ENCODE data around the gene PLEKHN1. TPM values are rescaled to one million over a fixed set of nuclear protein-coding genes. Genes with fewer than 3 reads are reported as not detected.
"Not testable (repeated sequence)": the region's sequence is repeated elsewhere in the genome, so short reads cannot be mapped to it uniquely, and the experiment has no call there.

The PLEKHN1 gene
- total RNA-seq, 4 donors from 2014 or later, result 36.1 to 69.0 (median 48.4) TPM

DNA sequence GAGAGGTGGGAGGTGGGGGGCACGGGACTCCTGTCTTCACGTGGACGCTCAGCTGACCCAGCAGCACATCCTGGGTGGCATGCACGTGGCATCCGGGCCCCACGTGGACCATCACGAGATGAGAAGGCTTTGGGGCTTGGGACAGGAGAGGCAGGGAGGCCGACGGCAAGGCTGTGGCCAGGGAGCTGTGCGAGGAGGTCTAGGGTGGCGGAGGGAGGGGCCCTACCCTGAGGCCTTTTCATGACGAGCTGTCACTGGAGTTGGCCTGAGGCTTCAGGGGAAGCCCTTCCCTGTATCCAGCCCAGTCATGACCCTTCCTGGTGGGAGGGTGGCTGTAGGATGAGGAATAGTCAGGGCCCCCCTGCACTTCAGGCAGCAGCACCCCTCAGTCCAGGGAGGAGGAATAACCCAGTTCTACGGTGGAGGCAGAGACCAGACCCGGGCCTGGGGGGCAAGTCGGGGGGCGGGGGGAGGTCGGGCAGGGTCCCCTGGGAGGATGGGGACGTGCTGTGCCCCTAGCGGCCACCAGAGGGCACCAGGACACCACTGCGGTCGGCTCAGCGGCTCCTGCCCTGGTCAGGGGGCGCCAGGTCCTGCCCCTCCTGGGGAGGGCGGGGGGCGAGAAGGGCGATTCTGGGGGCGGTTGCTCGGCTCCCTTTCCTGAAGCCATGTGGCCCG is 17.7 kb downstream of the PLEKHN1 start:
- Histone ChIP-seq H3K4me3 (no peak overlapping the region), H3K9me3 (no peaks in the 10 kb centered on the region), H3K36me3 (no peaks in the 10 kb centered on the region), H3K4me1 (peaks cover 11% of the 10 kb centered on the region), H3K27ac (no peak overlapping the region), H3K27me3 (peaks cover 67% of the 10 kb centered on the region)
- TF ChIP-seq POLR2A (IDR thresholded peaks at IDR 0.05), result no peak
- TF ChIP-seq CTCF (IDR thresholded peaks at IDR 0.05), result peak; percentile 27 to 95
- 29% methylated on average over 17 of the region's 29 CpGs for WGBS
- DNase-seq (ENCODE audit: low spot score in 2 of 2), result no peak

DNA sequence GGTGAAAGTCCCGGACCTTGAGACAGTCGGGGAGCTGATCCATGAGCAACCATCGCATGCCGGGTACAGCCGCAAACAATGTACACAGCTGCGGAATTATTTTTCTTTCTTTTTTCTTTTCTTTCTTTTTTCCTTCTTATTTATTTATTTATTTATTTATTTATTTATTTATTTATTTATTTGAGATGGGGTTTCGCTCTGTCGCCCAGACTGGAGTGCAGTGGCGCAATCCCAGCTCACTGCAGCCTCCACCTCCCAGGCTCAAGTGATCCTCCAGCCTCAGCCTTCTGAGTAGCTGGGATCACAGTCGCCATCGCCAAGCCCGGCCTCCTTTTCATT is 18.2 kb downstream of the PLEKHN1 start:
- H3K27me3 ChIP-seq, result peaks cover 62% of the 10 kb centered on the region
- 61% methylated on average over 12 of the region's 12 CpGs for WGBS

DNA sequence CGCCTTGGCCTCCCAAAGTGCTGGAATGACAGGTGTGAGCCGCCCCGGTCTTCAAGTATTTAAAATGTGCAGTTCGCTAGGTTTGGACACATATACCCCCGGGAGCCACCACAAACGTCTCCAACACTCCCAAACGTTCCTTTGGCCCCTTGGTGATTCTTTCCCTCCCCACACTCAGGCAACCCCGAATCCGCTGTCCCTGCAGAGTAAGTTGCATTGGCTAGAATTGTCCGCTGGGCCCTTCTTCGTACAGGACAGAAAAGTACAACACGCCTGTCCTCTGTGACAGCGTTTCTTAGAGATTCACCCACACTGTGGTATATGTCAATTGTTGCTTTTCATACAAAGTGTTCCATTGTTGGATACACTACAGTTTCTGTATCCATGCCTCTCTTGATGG is 18.8 kb downstream of the PLEKHN1 start:
- 81% methylated on average over 13 of the region's 13 CpGs for WGBS
- peaks cover 7% of the 10 kb centered on the region for H3K4me1 ChIP-seq

More for the DNA sequence above, 18.2 kb downstream of the PLEKHN1 start:
- no peak overlapping the region for H3K4me3 ChIP-seq
- no peaks in the 10 kb centered on the region for H3K36me3 ChIP-seq
- no peak overlapping the region for H3K27ac ChIP-seq
- peaks cover 11% of the 10 kb centered on the region for H3K4me1 ChIP-seq
- H3K9me3 ChIP-seq, result no peaks in the 10 kb centered on the region
- TF ChIP-seq POLR2A (IDR thresholded peaks at IDR 0.05) (no peak), CTCF (IDR thresholded peaks at IDR 0.05) (no peak), POLR2AphosphoS5 (IDR thresholded peaks at IDR 0.05) (no peak), EP300 (IDR thresholded peaks at IDR 0.05) (no peak)
- DNase-seq (ENCODE audit: low spot score in 2 of 2), result no peak

GRCh38 chr1:988061-988460 is 21.8 kb downstream of the PLEKHN1 start:
- not testable (repeated sequence) for H3K9me3 ChIP-seq; H3K4me3 ChIP-seq; H3K27ac ChIP-seq; H3K4me1 ChIP-seq; H3K36me3 ChIP-seq; DNase-seq (ENCODE audit: low spot score in 2 of 2)
- peaks cover 41% of the 10 kb centered on the region for H3K27me3 ChIP-seq
- 81% methylated on average over 5 of the region's 5 CpGs for WGBS

More for the DNA sequence above, 18.8 kb downstream of the PLEKHN1 start:
- Histone ChIP-seq H3K36me3 (no peaks in the 10 kb centered on the region), H3K4me3 (no peak overlapping the region), H3K27ac (no peak overlapping the region), H3K9me3 (no peaks in the 10 kb centered on the region), H3K27me3 (peaks cover 60% of the 10 kb centered on the region)
- no peak for DNase-seq (ENCODE audit: low spot score in 2 of 2)
- TF ChIP-seq POLR2A (IDR thresholded peaks at IDR 0.05) (no peak), EP300 (IDR thresholded peaks at IDR 0.05) (no peak), POLR2AphosphoS5 (IDR thresholded peaks at IDR 0.05) (no peak), CTCF (IDR thresholded peaks at IDR 0.05) (no peak)

DNA sequence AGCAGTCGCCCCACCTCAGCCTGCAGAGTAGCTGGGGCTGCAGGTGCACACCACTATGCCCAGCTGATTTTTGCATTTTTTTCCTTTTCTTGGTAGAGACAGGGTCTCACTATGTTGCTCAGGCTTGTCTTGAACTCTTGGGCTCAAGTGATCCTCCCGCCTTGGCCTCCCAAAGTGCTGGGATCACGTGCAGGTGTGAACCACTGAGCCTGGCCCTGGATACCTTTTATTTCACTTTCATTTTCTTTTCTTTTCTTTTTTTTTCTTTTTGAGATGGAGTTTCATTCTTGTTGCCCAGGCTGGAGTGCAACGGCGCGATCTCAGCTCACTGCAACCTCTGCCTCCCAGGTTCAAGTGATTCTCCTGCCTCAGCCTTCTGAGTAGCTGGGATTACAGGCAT is 25.0 kb downstream of the PLEKHN1 start:
- 93% methylated on average over 6 of the region's 6 CpGs for WGBS
- not testable (repeated sequence) for H3K36me3 ChIP-seq; H3K27ac ChIP-seq; H3K4me1 ChIP-seq; DNase-seq (ENCODE audit: low spot score in 2 of 2); H3K4me3 ChIP-seq; H3K9me3 ChIP-seq
- H3K27me3 ChIP-seq, result peaks cover 18% of the 10 kb centered on the region

GRCh38 chr1:991895-992294 is 25.6 kb downstream of the PLEKHN1 start:
- 98% methylated on average over 10 of the region's 10 CpGs for WGBS
- Histone ChIP-seq H3K36me3 (no peaks in the 10 kb centered on the region), H3K27me3 (peaks cover 25% of the 10 kb centered on the region), H3K4me1 (no peaks in the 10 kb centered on the region), H3K4me3 (no peak overlapping the region), H3K9me3 (no peaks in the 10 kb centered on the region), H3K27ac (no peak overlapping the region)
- TF ChIP-seq EP300 (IDR thresholded peaks at IDR 0.05) (no peak), POLR2AphosphoS5 (IDR thresholded peaks at IDR 0.05) (no peak), POLR2A (IDR thresholded peaks at IDR 0.05) (no peak), CTCF (IDR thresholded peaks at IDR 0.05) (no peak)
- no peak for DNase-seq (ENCODE audit: low spot score in 2 of 2)
